ENCODE results near the gene MBOAT1.

Gene MBOAT1

GRCh38 chr6:20095436-20095835 is 116.8 kb downstream of the MBOAT1 start:
- no peak for DNase-seq

GRCh38 chr6:20092071-20092566 is 120.2 kb downstream of the MBOAT1 start:
- no peak for DNase-seq

- DNase-seq = no peak
These were observed 125.3 kb downstream of the MBOAT1 start for GRCh38 chr6:20086992-20087391.

- no peak for DNase-seq
These were observed 126.5 kb downstream of the MBOAT1 start for GRCh38 chr6:20085817-20086216.

GRCh38 chr6:20084411-20084810 is 127.9 kb downstream of the MBOAT1 start:
- DNase-seq = no peak

- DNase-seq = no peak
These were observed 140.3 kb downstream of the MBOAT1 start for GRCh38 chr6:20071998-20072397.

GRCh38 chr6:20070047-20070446 is 142.2 kb downstream of the MBOAT1 start:
- DNase-seq = no peak

- no peak for DNase-seq
These were observed 143.2 kb downstream of the MBOAT1 start for GRCh38 chr6:20069021-20069522.

GRCh38 chr6:20068421-20068988 is 143.8 kb downstream of the MBOAT1 start:
- DNase-seq = no peak

GRCh38 chr6:20061952-20062351 is 150.3 kb downstream of the MBOAT1 start:
- DNase-seq = no peak

GRCh38 chr6:20060252-20060651 is 152.0 kb downstream of the MBOAT1 start:
- DNase-seq = no peak

- no peak for DNase-seq
These were observed 153.4 kb downstream of the MBOAT1 start for GRCh38 chr6:20058912-20059311.

- no peak for DNase-seq
These were observed 154.0 kb downstream of the MBOAT1 start for GRCh38 chr6:20058121-20058905.

- DNase-seq = peak; percentile 39
These were observed 155.8 kb downstream of the MBOAT1 start for GRCh38 chr6:20056350-20056992.

- DNase-seq = no peak
These were observed 156.4 kb downstream of the MBOAT1 start for GRCh38 chr6:20055916-20056315.
